ENCODE measurements around the gene SORCS2.

The SORCS2 gene

GRCh38 chr4:7631288-7632014, 439.1 kb downstream of the SORCS2 start:
- DNase-seq, result no peak

- DNase-seq, result no peak
Measured at GRCh38 chr4:7632341-7632740, 440.0 kb downstream of the SORCS2 start.

GRCh38 chr4:7632971-7633370, 440.6 kb downstream of the SORCS2 start:
- DNase-seq, result no peak

GRCh38 chr4:7634661-7635251, 442.4 kb downstream of the SORCS2 start:
- DNase-seq, result no peak

- DNase-seq, result no peak
Measured at GRCh38 chr4:7635445-7636239, 443.3 kb downstream of the SORCS2 start.

GRCh38 chr4:7636240-7636508, 443.8 kb downstream of the SORCS2 start:
- no peak for DNase-seq

GRCh38 chr4:7637139-7637538, 444.8 kb downstream of the SORCS2 start:
- no peak for DNase-seq

- no peak for DNase-seq
Measured at GRCh38 chr4:7637971-7638370, 445.6 kb downstream of the SORCS2 start.

- no peak for DNase-seq
Measured at GRCh38 chr4:7638489-7638888, 446.2 kb downstream of the SORCS2 start.

GRCh38 chr4:7638984-7639789, 446.8 kb downstream of the SORCS2 start:
- no peak for DNase-seq

- DNase-seq, result no peak
Measured at GRCh38 chr4:7640136-7640535, 447.8 kb downstream of the SORCS2 start.

- DNase-seq, result no peak
Measured at GRCh38 chr4:7641712-7642111, 449.4 kb downstream of the SORCS2 start.

- DNase-seq, result no peak
Measured at GRCh38 chr4:7642741-7643458, 450.6 kb downstream of the SORCS2 start.

- DNase-seq, result no peak
Measured at GRCh38 chr4:7645158-7645557, 452.8 kb downstream of the SORCS2 start.

- no peak for DNase-seq
Measured at GRCh38 chr4:7645956-7646355, 453.6 kb downstream of the SORCS2 start.

GRCh38 chr4:7646384-7647061, 454.2 kb downstream of the SORCS2 start:
- no peak for DNase-seq

GRCh38 chr4:7647186-7647585, 454.8 kb downstream of the SORCS2 start:
- DNase-seq, result no peak

- DNase-seq, result no peak
Measured at GRCh38 chr4:7647600-7648543, 455.5 kb downstream of the SORCS2 start.

- no peak for DNase-seq
Measured at GRCh38 chr4:7648544-7649395, 456.4 kb downstream of the SORCS2 start.

GRCh38 chr4:7649411-7649740, 457.0 kb downstream of the SORCS2 start:
- no peak for DNase-seq

Measured in DMS79 (cell line).